Measurements from ENCODE around the gene CELSR2. TPM values are rescaled to one million over a fixed set of nuclear protein-coding genes. Genes with fewer than 3 reads are reported as not detected.
A peak's percentile ranks its signal among the peaks of the same experiment; 100 is the strongest.
"Not testable (repeated sequence)": the region's sequence is repeated elsewhere in the genome, so short reads cannot be mapped to it uniquely, and the experiment has no call there.

The CELSR2 gene
- total and polyA plus RNA-seq, 9 donors = 1.2 to 8.6 (median 4.2) TPM

DNA sequence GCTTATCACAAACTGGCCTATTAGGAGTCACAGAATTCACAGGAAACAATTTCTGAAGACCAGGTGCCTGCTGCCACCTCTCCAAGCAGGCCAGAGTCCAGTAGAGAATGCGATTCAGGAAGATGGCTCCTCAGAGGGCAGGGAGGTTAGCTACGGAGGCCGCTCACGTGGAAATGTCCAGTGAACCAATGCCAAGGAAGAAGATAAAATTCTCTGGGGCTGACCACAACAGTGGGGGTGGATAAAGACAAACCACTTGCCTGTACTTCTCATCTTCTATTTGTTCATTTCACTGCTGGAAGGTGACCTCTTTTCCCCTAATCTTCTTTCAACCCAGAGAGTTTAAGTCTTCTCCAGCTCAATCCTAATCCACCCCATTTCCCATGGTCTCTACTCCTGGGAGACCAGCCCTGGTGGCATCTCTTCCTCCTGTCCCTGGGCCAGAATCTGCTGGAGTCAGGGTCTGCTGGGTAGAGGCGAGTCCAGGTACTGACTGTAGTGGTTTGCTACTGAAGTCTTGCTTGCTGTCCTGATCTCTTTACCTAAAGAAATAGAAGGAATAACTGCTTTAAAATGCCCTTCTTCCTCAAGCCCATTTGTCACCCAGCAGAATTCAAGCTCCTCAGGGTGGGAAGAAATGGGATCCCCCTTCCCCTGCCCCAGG lies 30.4 kb downstream of the CELSR2 start:
- peaks cover 19% of the 10 kb centered on the region for H3K36me3 ChIP-seq (ENCODE audit: control insufficient read depth, insufficient read depth, low read length)
- H3K4me1 ChIP-seq (ENCODE audit: control insufficient read depth, insufficient read depth, low read length) = peaks cover 25% of the 10 kb centered on the region
- no peak for DNase-seq
- H3K4me3 ChIP-seq (ENCODE audit: low read length) = no peak overlapping the region
- WGBS (ENCODE audit: insufficient coverage) = 87% methylated on average over 4 of the region's 5 CpGs
- no peaks in the 10 kb centered on the region for H3K9me3 ChIP-seq (replicated peaks; ENCODE audit: control insufficient read depth, low read depth, low read length)
- H3K27me3 ChIP-seq (ENCODE audit: control insufficient read depth, insufficient read depth, low read length) = no peaks in the 10 kb centered on the region
- H3K27ac ChIP-seq (ENCODE audit: low read length) = no peak overlapping the region

DNA sequence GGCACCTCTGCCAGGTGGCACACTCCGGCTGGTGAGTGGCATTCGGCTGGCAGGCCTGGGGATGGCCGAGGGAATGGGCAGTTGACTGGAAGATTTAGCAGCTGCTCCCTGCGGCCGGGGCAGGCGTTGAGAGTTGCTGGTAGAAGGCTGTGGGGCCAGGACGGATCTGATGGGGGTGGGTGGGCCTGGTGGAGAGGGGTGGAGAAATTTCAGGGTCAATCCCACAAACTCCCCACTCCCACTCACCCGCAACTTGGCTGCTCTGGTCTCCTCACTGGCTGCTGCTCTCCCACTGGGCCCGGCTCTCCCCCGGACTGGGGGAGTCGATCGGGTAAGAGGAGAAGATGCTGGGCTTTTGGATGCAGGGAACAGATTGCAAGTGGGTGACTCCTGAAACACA lies 31.5 kb downstream of the CELSR2 start:
- no peak overlapping the region for H3K27ac ChIP-seq (ENCODE audit: low read length)
- WGBS (ENCODE audit: insufficient coverage) = 94% methylated on average over 5 of the region's 12 CpGs
- no peak overlapping the region for H3K4me3 ChIP-seq (ENCODE audit: low read length)
- DNase-seq = no peak
- no peaks in the 10 kb centered on the region for H3K27me3 ChIP-seq (ENCODE audit: control insufficient read depth, insufficient read depth, low read length)
- peaks cover 19% of the 10 kb centered on the region for H3K36me3 ChIP-seq (ENCODE audit: control insufficient read depth, insufficient read depth, low read length)
- H3K4me1 ChIP-seq (ENCODE audit: control insufficient read depth, insufficient read depth, low read length) = peaks cover 25% of the 10 kb centered on the region
- no peaks in the 10 kb centered on the region for H3K9me3 ChIP-seq (replicated peaks; ENCODE audit: control insufficient read depth, low read depth, low read length)

GRCh38 chr1:109281680-109282496 lies 32.5 kb downstream of the CELSR2 start:
- H3K4me3 ChIP-seq (ENCODE audit: low read length) = peak overlapping the region; percentile 71
- H3K27ac ChIP-seq (ENCODE audit: low read length) = no peak overlapping the region
- no peaks in the 10 kb centered on the region for H3K27me3 ChIP-seq (ENCODE audit: control insufficient read depth, insufficient read depth, low read length)
- no peaks in the 10 kb centered on the region for H3K9me3 ChIP-seq (replicated peaks; ENCODE audit: control insufficient read depth, low read depth, low read length)
- H3K36me3 ChIP-seq (ENCODE audit: control insufficient read depth, insufficient read depth, low read length) = peaks cover 19% of the 10 kb centered on the region
- 57% methylated on average over 19 of the region's 28 CpGs for WGBS (ENCODE audit: insufficient coverage)
- H3K4me1 ChIP-seq (ENCODE audit: control insufficient read depth, insufficient read depth, low read length) = peaks cover 25% of the 10 kb centered on the region
- DNase-seq = no peak

DNA sequence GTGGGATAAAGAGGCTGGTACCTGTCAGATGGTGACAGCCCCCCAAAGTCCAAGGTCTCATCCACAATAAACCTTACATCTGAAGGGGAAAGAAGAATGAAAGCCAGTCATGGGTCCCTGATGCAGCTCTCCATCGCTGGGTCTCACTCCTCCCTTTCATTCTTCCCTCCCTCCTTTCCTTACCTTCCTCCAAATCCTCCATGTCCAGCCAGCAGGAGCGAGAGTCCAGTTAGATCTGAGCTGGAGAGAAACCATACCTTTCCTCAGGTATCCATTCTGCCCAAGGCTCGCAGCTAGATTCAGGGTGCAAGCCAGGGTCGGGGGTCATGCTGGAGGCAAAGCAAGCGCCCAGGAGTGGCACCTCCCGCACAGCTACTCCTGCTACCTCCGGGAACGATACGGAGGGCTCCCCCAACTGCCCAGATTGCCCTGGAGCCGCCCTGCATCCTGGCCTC lies 33.2 kb downstream of the CELSR2 start:
- Histone ChIP-seq H3K36me3 (ENCODE audit: control insufficient read depth, insufficient read depth, low read length) (peaks cover 18% of the 10 kb centered on the region), H3K4me1 (ENCODE audit: control insufficient read depth, insufficient read depth, low read length) (peaks cover 24% of the 10 kb centered on the region), H3K9me3 (replicated peaks; ENCODE audit: control insufficient read depth, low read depth, low read length) (no peaks in the 10 kb centered on the region), H3K27me3 (ENCODE audit: control insufficient read depth, insufficient read depth, low read length) (no peaks in the 10 kb centered on the region), H3K27ac (ENCODE audit: low read length) (peak overlapping the region; percentile 85), H3K4me3 (ENCODE audit: low read length) (peak overlapping the region; percentile 71)
- WGBS (ENCODE audit: insufficient coverage) = 5% methylated on average over 10 of the region's 10 CpGs
- DNase-seq = no peak

DNA sequence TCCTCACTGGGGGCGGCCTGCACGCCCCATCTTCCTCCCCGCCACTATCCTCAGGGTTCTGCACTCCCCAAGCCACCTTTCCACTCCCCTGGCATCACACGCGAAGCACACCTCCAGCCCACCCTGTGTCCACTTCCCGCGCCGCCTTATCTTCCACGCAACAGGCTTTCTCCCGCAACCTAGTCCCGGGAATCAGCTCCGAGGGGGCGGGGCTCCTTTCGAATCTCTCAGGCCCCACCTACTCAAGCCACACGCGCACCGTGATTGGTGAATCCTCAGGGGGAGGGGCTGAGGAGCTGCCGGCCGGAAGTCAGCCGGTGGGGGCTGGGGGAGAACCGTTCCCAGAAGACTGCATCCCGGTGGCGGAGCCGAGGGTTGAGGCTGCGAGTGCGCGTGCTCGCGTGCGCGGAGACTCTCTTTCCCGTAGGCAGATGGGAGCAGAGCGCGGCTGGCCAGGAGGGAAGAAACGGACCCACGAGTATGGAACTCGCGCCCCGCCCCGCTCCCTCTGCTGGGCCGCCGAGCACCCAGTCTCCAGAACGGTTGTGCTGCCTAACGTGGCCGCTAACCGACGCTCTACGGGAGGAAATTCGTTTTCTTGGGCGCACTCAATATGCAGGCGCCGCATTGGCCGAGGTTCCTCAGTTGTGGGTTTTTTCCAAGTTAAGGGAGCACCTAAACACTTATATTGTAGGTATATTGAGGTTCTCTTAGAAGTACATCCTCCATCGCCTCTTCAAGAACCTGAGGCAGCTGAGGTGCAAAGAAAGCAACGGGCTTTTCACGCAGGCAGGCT lies 33.8 kb downstream of the CELSR2 start, which contains the start of gene PSRC1:
TSS of gene PSRC1 (minus strand) at position 194 of the 796 bp plus-strand sequence.
- peak within 1 kb of the TSS; percentile 90 for H3K27ac ChIP-seq (ENCODE audit: low read length)
- peak; percentile 98 for DNase-seq
- no peaks in the 10 kb centered on the region for H3K9me3 ChIP-seq (replicated peaks; ENCODE audit: control insufficient read depth, low read depth, low read length)
- H3K4me3 ChIP-seq (ENCODE audit: low read length) = peak within 1 kb of the TSS; percentile 71
- H3K27me3 ChIP-seq (ENCODE audit: control insufficient read depth, insufficient read depth, low read length) = no peaks in the 10 kb centered on the region
- H3K36me3 ChIP-seq (ENCODE audit: control insufficient read depth, insufficient read depth, low read length) = peaks cover 13% of the 10 kb centered on the region
- under 1% methylated on average over 37 of the region's 56 CpGs for WGBS (ENCODE audit: insufficient coverage)
- peaks cover 21% of the 10 kb centered on the region for H3K4me1 ChIP-seq (ENCODE audit: control insufficient read depth, insufficient read depth, low read length)

GRCh38 chr1:109283748-109284600 lies 34.6 kb downstream of the CELSR2 start:
- H3K4me3 ChIP-seq (ENCODE audit: low read length) = peak overlapping the region; percentile 71
- H3K9me3 ChIP-seq (replicated peaks; ENCODE audit: control insufficient read depth, low read depth, low read length) = no peaks in the 10 kb centered on the region
- WGBS (ENCODE audit: insufficient coverage) = 67% methylated on average over 9 of the region's 17 CpGs
- H3K27me3 ChIP-seq (ENCODE audit: control insufficient read depth, insufficient read depth, low read length) = no peaks in the 10 kb centered on the region
- peaks cover 21% of the 10 kb centered on the region for H3K4me1 ChIP-seq (ENCODE audit: control insufficient read depth, insufficient read depth, low read length)
- DNase-seq = no peak
- H3K27ac ChIP-seq (ENCODE audit: low read length) = peak overlapping the region; percentile 90
- peaks cover 13% of the 10 kb centered on the region for H3K36me3 ChIP-seq (ENCODE audit: control insufficient read depth, insufficient read depth, low read length)

DNA sequence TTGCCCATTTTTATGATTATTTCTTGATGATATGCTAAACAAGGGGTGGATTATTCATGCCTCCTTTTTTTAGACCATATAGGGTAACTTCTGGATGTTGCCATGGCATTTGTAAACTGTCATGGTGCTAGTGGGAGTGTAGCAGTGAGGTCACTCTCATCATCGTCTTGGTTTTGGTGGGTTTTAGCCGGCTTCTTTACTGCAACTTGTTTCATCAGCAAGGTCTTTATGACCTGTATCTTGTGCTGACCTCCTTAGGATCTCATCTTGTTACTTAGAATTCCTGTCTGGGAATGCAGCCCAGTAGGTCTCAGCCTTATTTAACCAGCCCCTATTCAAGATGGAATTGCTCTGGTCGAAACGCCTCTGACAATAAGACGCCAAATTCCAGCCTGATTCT lies 37.4 kb downstream of the CELSR2 start:
- WGBS (ENCODE audit: insufficient coverage) = 80% methylated on average over 1 of the region's 5 CpGs
- not testable (repeated sequence) for H3K36me3 ChIP-seq (ENCODE audit: control insufficient read depth, insufficient read depth, low read length); H3K4me3 ChIP-seq (ENCODE audit: low read length); H3K27me3 ChIP-seq (ENCODE audit: control insufficient read depth, insufficient read depth, low read length); DNase-seq; H3K27ac ChIP-seq (ENCODE audit: low read length); H3K9me3 ChIP-seq (replicated peaks; ENCODE audit: control insufficient read depth, low read depth, low read length)
- H3K4me1 ChIP-seq (ENCODE audit: control insufficient read depth, insufficient read depth, low read length) = peaks cover 18% of the 10 kb centered on the region

- Histone ChIP-seq H3K9me3 (replicated peaks; ENCODE audit: control insufficient read depth, low read depth, low read length) (no peaks in the 10 kb centered on the region), H3K4me3 (ENCODE audit: low read length) (no peak overlapping the region), H3K27me3 (ENCODE audit: control insufficient read depth, insufficient read depth, low read length) (no peaks in the 10 kb centered on the region), H3K4me1 (ENCODE audit: control insufficient read depth, insufficient read depth, low read length) (no peaks in the 10 kb centered on the region), H3K27ac (ENCODE audit: low read length) (no peak overlapping the region), H3K36me3 (ENCODE audit: control insufficient read depth, insufficient read depth, low read length) (no peaks in the 10 kb centered on the region)
- no peak for DNase-seq
- WGBS (ENCODE audit: insufficient coverage) = 60% methylated on average over 1 of the region's 1 CpG
These were observed 40.8 kb downstream of the CELSR2 start for GRCh38 chr1:109290137-109290536.

DNA sequence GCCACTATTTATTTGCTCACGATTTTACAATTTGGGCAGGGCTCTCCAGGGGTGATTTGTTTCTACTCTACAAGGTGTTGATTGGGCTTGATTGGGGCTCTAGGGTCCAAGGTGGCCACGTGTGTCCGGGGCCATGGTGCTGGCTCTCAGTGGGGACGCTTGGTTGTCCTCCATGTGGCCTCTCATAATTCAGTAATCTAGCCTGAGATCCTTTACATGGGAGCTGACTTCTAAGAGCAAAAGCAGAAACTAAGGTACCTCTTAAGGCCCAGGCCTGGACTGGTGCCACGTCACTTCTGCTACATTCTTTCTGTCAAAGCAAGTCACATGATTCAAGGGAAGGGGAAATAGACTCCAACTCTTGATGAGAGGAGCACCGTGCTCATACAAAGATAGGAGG lies 41.7 kb downstream of the CELSR2 start:
- WGBS (ENCODE audit: insufficient coverage) = 70% methylated on average over 4 of the region's 6 CpGs
- Histone ChIP-seq H3K27me3 (ENCODE audit: control insufficient read depth, insufficient read depth, low read length) (no peaks in the 10 kb centered on the region), H3K27ac (ENCODE audit: low read length) (no peak overlapping the region)

More for the DNA sequence above, 41.7 kb downstream of the CELSR2 start:
- peak; percentile 63 for DNase-seq
- Histone ChIP-seq H3K9me3 (replicated peaks; ENCODE audit: control insufficient read depth, low read depth, low read length) (no peaks in the 10 kb centered on the region), H3K36me3 (ENCODE audit: control insufficient read depth, insufficient read depth, low read length) (no peaks in the 10 kb centered on the region), H3K4me3 (ENCODE audit: low read length) (no peak overlapping the region), H3K4me1 (ENCODE audit: control insufficient read depth, insufficient read depth, low read length) (no peaks in the 10 kb centered on the region)
